GM23338 (cell line): ENCODE data around the gene MCAT. TPM values are rescaled to one million over a fixed set of nuclear protein-coding genes. Genes with fewer than 3 reads are reported as not detected.

Experiments
- ATAC-seq: fragments of 200-7000 bp; cut with Tn5 transposase; 3 replicates; pipeline ENCODE4 v1.9.1; 2020
- DNase-seq: peaks from one replicate; pipeline ENCODE4 v3.0.0-alpha.2; 2015; ENCODE audit warnings: low spot score
- H2AFZ ChIP-seq: fragments of 200-600 bp; sonication (generic); 2 replicates; pipeline ENCODE4 v1.8.0; 2016; ENCODE audit warnings: antibody characterized with exemption, mild to moderate bottlenecking, moderate library complexity
- H3F3A ChIP-seq: fragments of 200-600 bp; sonication (generic); replicated peaks from 2 replicates; pipeline ENCODE4 v1.8.0; 2017; ENCODE audit warnings: antibody characterized with exemption, mixed run types, low read depth
- H3K27ac ChIP-seq: fragments of 200-600 bp; sonication (generic); 2 replicates; pipeline ENCODE4 v1.6.1; 2016; ENCODE audit warnings: low read depth
- H3K27me3 ChIP-seq: fragments of 200-600 bp; sonication (generic); 2 replicates; pipeline ENCODE4 v1.8.0; 2016; ENCODE audit warnings: mild to moderate bottlenecking, mixed run types, moderate library complexity; ENCODE audit not compliant: insufficient read depth
- H3K36me3 ChIP-seq: fragments of 200-600 bp; sonication (generic); 2 replicates; pipeline ENCODE4 v1.8.0; 2016; ENCODE audit warnings: mild to moderate bottlenecking; ENCODE audit not compliant: insufficient read depth
- H3K4me1 ChIP-seq: fragments of 200-600 bp; sonication (generic); 2 replicates; pipeline ENCODE4 v1.8.0; 2016; ENCODE audit warnings: mild to moderate bottlenecking, moderate library complexity; ENCODE audit not compliant: insufficient read depth
- H3K4me2 ChIP-seq: fragments of 200-600 bp; sonication (generic); 2 replicates; pipeline ENCODE4 v1.7.1; 2017; ENCODE audit warnings: mixed run types
- H3K4me3 ChIP-seq: fragments of 200-600 bp; sonication (generic); 2 replicates; pipeline ENCODE4 v1.6.1; 2016; ENCODE audit warnings: mixed run types
- H3K79me2 ChIP-seq: fragments of 200-600 bp; sonication (generic); replicated peaks from 2 replicates; pipeline ENCODE4 v1.8.0; 2017; ENCODE audit warnings: mild to moderate bottlenecking; ENCODE audit not compliant: insufficient read depth
- H3K9me2 ChIP-seq: fragments of 200-600 bp; sonication (generic); 2 replicates; pipeline ENCODE4 v1.8.0; 2017; ENCODE audit not compliant: insufficient read depth
- H4K20me1 ChIP-seq: fragments of 200-600 bp; sonication (generic); replicated peaks from 2 replicates; pipeline ENCODE4 v1.8.0; 2017; ENCODE audit warnings: mild to moderate bottlenecking; ENCODE audit not compliant: insufficient read depth
- H3K27ac Mint-ChIP-seq: 2 replicates; pipeline ENCODE4 v1.8.0; 2020; ENCODE audit warnings: inconsistent platforms, mild to moderate bottlenecking, moderate library complexity, mixed read lengths
- H3K27me3 Mint-ChIP-seq: 3 replicates; pipeline ENCODE4 v1.8.0; 2022; ENCODE audit warnings: low read depth, mild to moderate bottlenecking, moderate library complexity, mixed read lengths, inconsistent platforms; ENCODE audit not compliant: insufficient read depth, poor library complexity
- H3K36me3 Mint-ChIP-seq: 3 replicates; pipeline ENCODE4 v1.8.0; 2021; ENCODE audit warnings: low read depth, mild to moderate bottlenecking, inconsistent platforms, moderate library complexity, mixed read lengths
- H3K4me1 Mint-ChIP-seq: 3 replicates; pipeline ENCODE4 v1.8.0; 2020; ENCODE audit warnings: mild to moderate bottlenecking, inconsistent platforms, mixed read lengths
- H3K4me3 Mint-ChIP-seq: 3 replicates; pipeline ENCODE4 v1.8.0; 2021; ENCODE audit warnings: moderate library complexity, mild to moderate bottlenecking, inconsistent platforms, mixed read lengths
- H3K9me3 Mint-ChIP-seq: 3 replicates; pipeline ENCODE4 v1.8.0; 2020; ENCODE audit warnings: moderate library complexity, mild to moderate bottlenecking, inconsistent platforms, mixed read lengths
- CREB1 ChIP-seq: fragments of 250-450 bp; sonication (Bioruptor Pico); IDR thresholded peaks from 2 replicates; pipeline ENCODE4 v1.5.0; 2020; ENCODE audit warnings: low read depth, mild to moderate bottlenecking, moderate library complexity
- CTCF ChIP-seq, 2 experiments: fragments of 200-600 bp in 1 of 2; sonication (generic) in 1 of 2; conservative IDR thresholded peaks; 2 replicates each; pipeline versions ENCODE4 v1.5.1 to v1.6.1; 2016 to 2017; ENCODE audit warnings: antibody characterized with exemption in 2 of 2, low read depth in 2 of 2, mild to moderate bottlenecking in 2 of 2, moderate library complexity in 1 of 2
- EZH2 ChIP-seq: fragments of 200-600 bp; sonication (generic); IDR thresholded peaks from one replicate; pipeline ENCODE4 v1.8.0; 2017; ENCODE audit warnings: antibody characterized with exemption, mild to moderate bottlenecking, low read depth; ENCODE audit not compliant: unreplicated experiment
- EZH2phosphoT487 ChIP-seq: fragments of 200-600 bp; sonication (generic); IDR thresholded peaks from one replicate; pipeline ENCODE4 v1.8.1; 2018; ENCODE audit warnings: antibody characterized with exemption; ENCODE audit not compliant: unreplicated experiment
- REST ChIP-seq: IDR thresholded peaks from one replicate; pipeline ENCODE4 v1.6.1; 2018; ENCODE audit warnings: antibody characterized with exemption; ENCODE audit not compliant: unreplicated experiment
- STAT1 ChIP-seq: IDR thresholded peaks from one replicate; pipeline ENCODE4 v1.6.1; 2016; ENCODE audit warnings: antibody characterized with exemption; ENCODE audit not compliant: unreplicated experiment
- ZNF331 ChIP-seq: fragments of 250-450 bp; sonication (Bioruptor Pico); IDR thresholded peaks from 2 replicates; pipeline ENCODE4 v1.5.0; 2020; ENCODE audit warnings: low read depth, mild to moderate bottlenecking, moderate library complexity
- polyA plus RNA-seq: library from polyadenylated mRNA; unstranded; fragments of >200 nt; fragmentation: Nextera tagmentation; extraction: Ambion mirVana; gene quantifications from 2 replicates; pipeline ENCODE4 v1.2.1, GENCODE V29; 2016
- total RNA-seq: library from RNA; depleted of rRNA; stranded (reverse); fragments of >200 nt; shearing (Covaris generic); gene quantifications from 2 replicates; pipeline ENCODE4 v1.2.3, GENCODE V29; 2014

Gene MCAT
- total and polyA plus RNA-seq, 2 experiments from 2014 or later: 9.7 to 16.9 TPM

GRCh38 chr22:43096420-43096819 is 46.8 kb downstream of the MCAT start:
- H3K4me3 ChIP-seq: no peak overlapping the region
- Mint-ChIP-seq H3K27me3 (peaks cover 4% of the 10 kb centered on the region), H3K9me3 (peaks cover 23% of the 10 kb centered on the region), H3K4me3 (no peak overlapping the region), H3K36me3 (peaks cover 11% of the 10 kb centered on the region), H3K4me1 (no peaks in the 10 kb centered on the region), H3K27ac (no peak overlapping the region)
- H3K36me3 ChIP-seq: no peaks in the 10 kb centered on the region
- DNase-seq (no peak), ATAC-seq (no peak)
- no peaks in the 10 kb centered on the region for H3K27me3 ChIP-seq
- H4K20me1 ChIP-seq: no peaks in the 10 kb centered on the region
- no peak overlapping the region for H2AFZ ChIP-seq
- H3F3A ChIP-seq: no peaks in the 10 kb centered on the region
- TF ChIP-seq ZNF331 (CRISPR knock-in tag) (no peak), CTCF (conservative IDR thresholded peaks at IDR 0.05; ENCODE audit: low read depth in 2 of 2) (no peak), REST (no peak)
- no peak overlapping the region for H3K4me2 ChIP-seq
- no peak overlapping the region for H3K27ac ChIP-seq
- H3K4me1 ChIP-seq: no peaks in the 10 kb centered on the region
- H3K9me2 ChIP-seq: no peaks in the 10 kb centered on the region
- no peaks in the 10 kb centered on the region for H3K79me2 ChIP-seq

GRCh38 chr22:43094551-43094950 is 48.6 kb downstream of the MCAT start:
- Mint-ChIP-seq H3K36me3 (peaks cover 11% of the 10 kb centered on the region), H3K9me3 (peaks cover 23% of the 10 kb centered on the region), H3K27ac (no peak overlapping the region), H3K4me1 (no peaks in the 10 kb centered on the region), H3K4me3 (no peak overlapping the region), H3K27me3 (peaks cover 4% of the 10 kb centered on the region)
- Histone ChIP-seq H3K4me2 (no peak overlapping the region), H3K36me3 (no peaks in the 10 kb centered on the region), H3K9me2 (no peaks in the 10 kb centered on the region), H4K20me1 (no peaks in the 10 kb centered on the region), H3K79me2 (no peaks in the 10 kb centered on the region), H3K4me1 (no peaks in the 10 kb centered on the region), H3K27ac (no peak overlapping the region), H3K4me3 (no peak overlapping the region), H2AFZ (no peak overlapping the region), H3K27me3 (no peaks in the 10 kb centered on the region), H3F3A (0 out of 2 replicates have a peak, but pooled peaks cover 5% of the 10 kb centered on the region)
- ATAC-seq (no peak), DNase-seq (no peak)
- TF ChIP-seq EZH2phosphoT487: no peak
- TF ChIP-seq EZH2: no peak
- TF ChIP-seq CREB1 (CRISPR knock-in tag): no peak
- no peak for TF ChIP-seq REST
- no peak for TF ChIP-seq STAT1
